ENCODE measurements around the gene HCRTR1. TPM values are rescaled to one million over a fixed set of nuclear protein-coding genes. Genes with fewer than 3 reads are reported as not detected.

The HCRTR1 gene
- total and polyA plus RNA-seq, 2 donors (not counting 1 experiment from before 2014, with no cell fraction given): 0.22 TPM; not detected in 1

DNA sequence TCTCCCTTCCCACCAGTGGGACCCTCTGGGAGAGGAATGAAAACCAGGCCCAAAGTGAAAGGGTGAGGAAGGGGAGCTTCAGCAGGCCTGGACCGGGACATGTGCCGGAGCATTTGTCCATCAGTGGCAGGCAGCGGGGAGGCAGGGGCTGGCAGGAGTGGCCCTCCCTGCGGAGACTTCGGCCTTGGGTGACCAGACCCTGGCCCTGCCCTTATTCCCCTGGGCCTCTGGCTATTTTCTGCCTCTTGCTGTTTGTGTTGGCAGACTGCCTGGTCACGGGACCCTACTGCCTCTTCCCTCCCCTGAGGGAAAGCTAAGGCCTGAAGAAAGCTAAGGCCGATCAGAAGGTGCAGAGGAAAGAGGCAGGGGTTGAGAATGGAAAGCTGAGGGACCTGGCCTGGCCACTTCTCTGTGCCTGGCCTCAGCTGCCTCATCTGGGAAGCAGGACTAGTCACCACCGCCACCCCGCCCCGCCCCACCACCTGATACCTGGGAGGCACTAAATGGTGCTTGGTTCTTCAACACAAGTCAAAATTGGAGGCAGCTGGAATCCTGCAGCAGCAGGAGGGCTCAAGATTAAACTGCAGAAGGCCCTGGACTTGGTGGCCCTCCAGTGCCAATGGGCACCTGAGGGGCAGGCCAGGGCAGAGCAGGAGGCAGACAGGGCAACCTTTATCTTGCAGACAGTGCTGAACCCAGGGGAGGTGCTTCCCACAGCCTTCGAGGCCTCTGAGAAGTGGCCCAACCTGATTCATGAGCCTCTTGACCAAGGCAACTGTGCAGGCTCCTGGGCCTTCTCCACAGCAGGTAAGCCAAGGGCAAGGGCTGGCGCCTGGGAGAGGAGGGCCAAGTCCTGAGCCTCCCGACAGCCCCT is 33.3 kb upstream of the HCRTR1 start:
- no peak overlapping the region for H3K9ac ChIP-seq (ENCODE audit: low read length)
- ChIA-PET CTCF (interaction anchor here (0.6 kb wide), 1 partner anchor 380 kb away, joined by 3 read pairs; no protein-coding TSS in a partner anchor), POLR2A (no interaction called here)
- Mint-ChIP-seq H3K9me3 (ENCODE audit: insufficient read depth) (no peaks in the 10 kb centered on the region), H3K27ac (no peak overlapping the region), H3K4me1 (peaks cover 9% of the 10 kb centered on the region), H3K27me3 (peaks cover 12% of the 10 kb centered on the region), H3K4me3 (no peak overlapping the region)
- H3K79me2 ChIP-seq (ENCODE audit: control insufficient read depth, insufficient read depth, low read length): no peaks in the 10 kb centered on the region
- WGBS (ENCODE audit: insufficient coverage): 89% methylated on average over 11 of the region's 13 CpGs
- no peaks in the 10 kb centered on the region for H4K20me1 ChIP-seq (ENCODE audit: control insufficient read depth, insufficient read depth, low read length, poor library complexity, severe bottlenecking)
- ATAC-seq (ENCODE audit: low read depth) (no peak), DNase-seq (no peak)
- H2AFZ ChIP-seq (ENCODE audit: insufficient read depth, low read depth, low read length, poor library complexity, severe bottlenecking): no peak overlapping the region
- H3K27me3 ChIP-seq (replicated peaks in 1 of 4; ENCODE audit: control extremely low read depth in 1 of 4, control insufficient read depth in 3 of 4, insufficient read depth in 4 of 4, low read length in 3 of 4): peaks cover 0 to 16% (median 1%) of the 10 kb centered on the region in 4 experiments
- H3K4me1 ChIP-seq (ENCODE audit: control insufficient read depth in 2 of 2, insufficient read depth in 2 of 2, low read length in 2 of 2): peaks cover 0 to 4% of the 10 kb centered on the region in 2 donors
- no peak overlapping the region for H3K27ac ChIP-seq (ENCODE audit: low read length in 2 of 2)
- TF ChIP-seq EZH2 (IDR thresholded peaks at IDR 0.05; ENCODE audit: borderline replicate concordance, insufficient read depth, low read depth, low read length, poor library complexity, severe bottlenecking): no peak
- TF ChIP-seq, protein P1, sequence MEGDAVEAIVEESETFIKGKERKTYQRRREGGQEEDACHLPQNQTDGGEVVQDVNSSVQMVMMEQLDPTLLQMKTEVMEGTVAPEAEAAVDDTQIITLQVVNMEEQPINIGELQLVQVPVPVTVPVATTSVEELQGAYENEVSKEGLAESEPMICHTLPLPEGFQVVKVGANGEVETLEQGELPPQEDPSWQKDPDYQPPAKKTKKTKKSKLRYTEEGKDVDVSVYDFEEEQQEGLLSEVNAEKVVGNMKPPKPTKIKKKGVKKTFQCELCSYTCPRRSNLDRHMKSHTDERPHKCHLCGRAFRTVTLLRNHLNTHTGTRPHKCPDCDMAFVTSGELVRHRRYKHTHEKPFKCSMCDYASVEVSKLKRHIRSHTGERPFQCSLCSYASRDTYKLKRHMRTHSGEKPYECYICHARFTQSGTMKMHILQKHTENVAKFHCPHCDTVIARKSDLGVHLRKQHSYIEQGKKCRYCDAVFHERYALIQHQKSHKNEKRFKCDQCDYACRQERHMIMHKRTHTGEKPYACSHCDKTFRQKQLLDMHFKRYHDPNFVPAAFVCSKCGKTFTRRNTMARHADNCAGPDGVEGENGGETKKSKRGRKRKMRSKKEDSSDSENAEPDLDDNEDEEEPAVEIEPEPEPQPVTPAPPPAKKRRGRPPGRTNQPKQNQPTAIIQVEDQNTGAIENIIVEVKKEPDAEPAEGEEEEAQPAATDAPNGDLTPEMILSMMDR (IDR thresholded peaks at IDR 0.05): no peak
- no peak overlapping the region for H3K4me3 ChIP-seq (ENCODE audit: control extremely low read depth in 1 of 5, extremely low read depth in 1 of 5, insufficient read depth in 1 of 5, low read depth in 2 of 5, low read length in 4 of 5)
- H3K9me3 ChIP-seq (ENCODE audit: control extremely low read depth in 1 of 3, control insufficient read depth in 2 of 3, insufficient read depth in 1 of 3, low read length in 2 of 3): no peaks in the 10 kb centered on the region
- H3K36me3 ChIP-seq (replicated peaks in 1 of 2; ENCODE audit: control extremely low read depth in 1 of 2, control insufficient read depth in 1 of 2, extremely low read depth in 1 of 2, insufficient read depth in 2 of 2, low read length in 1 of 2): no peaks in the 10 kb centered on the region
- no peak overlapping the region for H3K4me2 ChIP-seq (replicated peaks; ENCODE audit: low read depth, low read length, poor library complexity, severe bottlenecking)
- intact Hi-C loops (cut with micrococcal nuclease): no loop called here

All from B cell (primary cell).